Activated T-helper 2 cell treated with anti-CD3 and anti-CD28 coated beads, Interferon-gamma antibody, Interleukin-2, Interleukin-4, amounts not matched to agents 10 μg/mL and 5 μg/mL and 100 μg/mL, durations not matched to agents 14 hours and 24 hours and 36 hours (primary cell): ENCODE measurements around the gene ABCB8. TPM values are rescaled to one million over a fixed set of nuclear protein-coding genes. Genes with fewer than 3 reads are reported as not detected.
"Not testable (repeated sequence)": the region's sequence is repeated elsewhere in the genome, so short reads cannot be mapped to it uniquely, and the experiment has no call there.

Experiments used
- DNase-seq: peaks from one replicate; pipeline ENCODE4 v3.0.0; 2021; ENCODE audit warnings: low spot score
- H3K27ac Mint-ChIP-seq: one replicate; pipeline ENCODE4 v1.8.0; 2021; ENCODE audit warnings: mixed read lengths
- H3K27me3 Mint-ChIP-seq: one replicate; pipeline ENCODE4 v1.8.0; 2021; ENCODE audit warnings: low read depth, mixed read lengths
- H3K36me3 Mint-ChIP-seq: one replicate; pipeline ENCODE4 v1.8.0; 2021; ENCODE audit warnings: low read depth, mixed read lengths
- H3K4me1 Mint-ChIP-seq: one replicate; pipeline ENCODE4 v1.8.0; 2021; ENCODE audit warnings: low read depth, mixed read lengths
- H3K4me3 Mint-ChIP-seq: one replicate; pipeline ENCODE4 v1.8.0; 2021; ENCODE audit warnings: low read depth, mild to moderate bottlenecking, moderate library complexity, mixed read lengths
- H3K9me3 Mint-ChIP-seq: one replicate; pipeline ENCODE4 v1.8.0; 2021; ENCODE audit warnings: mixed read lengths
- intact Hi-C: fragments of 100-400 bp; cut with micrococcal nuclease; formaldehyde crosslinking; loops from one replicate; pipeline ENCODE4 v1.15.1; 2023
- total RNA-seq: library from RNA; stranded (reverse); gene quantifications from 2 replicates; pipeline ENCODE4 v1.2.3, GENCODE V29; 2022

The ABCB8 gene
- total RNA-seq, 1 donor from 2014 or later: 59.6 TPM

DNA sequence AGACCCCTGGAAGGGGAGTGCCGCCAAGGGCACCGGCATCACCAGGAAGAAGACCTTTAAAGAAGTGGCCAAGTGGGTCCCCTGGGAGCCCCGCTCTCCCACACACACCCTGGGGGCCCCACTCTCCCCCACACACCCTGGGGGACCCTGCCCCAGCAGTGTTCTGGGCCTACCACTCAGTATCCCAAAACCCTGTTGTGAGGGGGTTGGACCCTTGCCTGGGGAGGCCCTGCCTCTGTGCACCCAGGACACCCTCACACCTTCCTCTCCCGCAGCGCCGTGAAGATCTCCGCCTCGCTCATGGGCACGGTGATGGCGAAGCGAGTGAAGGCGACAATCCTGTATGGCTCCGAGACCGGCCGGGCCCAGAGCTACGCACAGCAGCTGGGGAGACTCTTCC, 26.7 kb upstream of the ABCB8 start:
- no peaks in the 10 kb centered on the region for H3K36me3 Mint-ChIP-seq
- intact Hi-C loops: no loop called here
- peaks cover 2% of the 10 kb centered on the region for H3K4me1 Mint-ChIP-seq
- DNase-seq: no peak
- H3K9me3 Mint-ChIP-seq: no peaks in the 10 kb centered on the region
- no peak overlapping the region for H3K4me3 Mint-ChIP-seq
- no peaks in the 10 kb centered on the region for H3K27me3 Mint-ChIP-seq
- no peak overlapping the region for H3K27ac Mint-ChIP-seq

DNA sequence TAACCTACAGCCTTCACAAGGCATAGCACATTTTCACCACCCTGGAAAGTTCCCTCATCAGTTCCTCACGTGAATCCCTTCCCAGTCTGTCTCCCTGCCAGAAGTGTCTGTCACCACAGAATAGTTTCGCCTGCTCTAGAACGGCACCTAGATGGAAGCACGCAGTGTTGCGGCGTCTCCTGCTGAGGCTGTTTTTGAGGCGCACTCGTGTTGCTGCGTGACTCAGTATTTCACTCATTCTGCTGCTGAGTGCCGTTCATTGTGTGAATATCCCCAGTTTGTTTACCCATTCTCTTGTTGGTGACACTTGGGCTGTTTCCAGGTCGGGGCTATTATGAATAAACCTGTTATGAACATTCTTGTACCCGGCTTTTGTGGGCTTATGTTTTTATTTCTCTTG, 24.7 kb upstream of the ABCB8 start:
- intact Hi-C loops: no loop called here
- Mint-ChIP-seq H3K4me3 (no peak overlapping the region), H3K27ac (no peak overlapping the region), H3K4me1 (peaks cover 17% of the 10 kb centered on the region), H3K36me3 (no peaks in the 10 kb centered on the region), H3K9me3 (no peaks in the 10 kb centered on the region), H3K27me3 (no peaks in the 10 kb centered on the region)
- no peak for DNase-seq

DNA sequence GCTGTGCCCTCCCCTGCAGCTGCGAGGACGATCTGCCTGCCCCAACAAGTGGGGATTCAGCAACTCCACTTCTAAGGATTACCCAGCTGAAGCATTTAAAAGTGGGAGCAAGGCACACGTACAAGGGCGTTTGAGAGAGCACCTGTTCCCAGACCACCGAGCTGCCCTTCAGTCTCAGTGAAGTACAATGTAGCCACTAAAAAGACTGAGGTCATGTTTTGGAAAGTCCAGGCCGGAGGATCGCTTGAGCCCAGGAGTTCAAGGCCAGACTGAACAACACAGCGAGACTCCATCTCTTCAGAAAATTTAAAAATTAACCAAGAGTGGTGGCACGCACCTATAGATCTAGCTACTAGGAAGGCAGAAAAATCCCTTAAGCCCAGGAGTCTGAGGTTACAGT, 22.7 kb upstream of the ABCB8 start:
- intact Hi-C loops: no loop called here
- Mint-ChIP-seq H3K9me3 (no peaks in the 10 kb centered on the region), H3K27ac (no peak overlapping the region), H3K36me3 (no peaks in the 10 kb centered on the region), H3K27me3 (no peaks in the 10 kb centered on the region), H3K4me3 (no peak overlapping the region), H3K4me1 (peaks cover 26% of the 10 kb centered on the region)
- no peak for DNase-seq

DNA sequence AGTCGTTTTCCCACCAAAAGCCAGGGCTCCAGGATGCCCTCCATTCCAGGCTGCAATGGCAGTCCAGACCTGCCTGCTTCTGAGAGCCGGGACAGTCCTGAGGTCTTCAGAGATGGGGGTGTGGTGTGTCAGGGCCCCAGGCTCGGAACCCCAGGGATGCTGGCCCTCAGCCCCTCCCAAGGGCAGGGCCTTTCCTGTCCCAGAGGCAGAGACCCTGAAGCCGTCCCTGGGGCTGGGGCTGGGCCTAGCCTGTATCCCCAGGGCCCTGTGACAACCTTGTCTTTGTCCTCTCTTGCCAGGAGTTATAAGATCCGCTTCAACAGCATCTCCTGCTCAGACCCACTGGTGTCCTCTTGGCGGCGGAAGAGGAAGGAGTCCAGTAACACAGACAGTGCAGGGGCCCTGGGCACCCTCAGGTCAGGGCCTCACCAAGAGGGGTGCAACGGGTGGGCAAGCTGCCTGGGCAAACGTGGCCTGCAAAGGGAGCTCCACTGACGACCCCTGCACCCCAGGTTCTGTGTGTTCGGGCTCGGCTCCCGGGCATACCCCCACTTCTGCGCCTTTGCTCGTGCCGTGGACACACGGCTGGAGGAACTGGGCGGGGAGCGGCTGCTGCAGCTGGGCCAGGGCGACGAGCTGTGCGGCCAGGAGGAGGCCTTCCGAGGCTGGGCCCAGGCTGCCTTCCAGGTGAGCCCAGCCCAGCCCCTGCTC, 21.5 kb upstream of the ABCB8 start:
- no peak for DNase-seq
- Mint-ChIP-seq H3K4me3 (no peak overlapping the region), H3K4me1 (peaks cover 33% of the 10 kb centered on the region), H3K36me3 (no peaks in the 10 kb centered on the region), H3K27me3 (no peaks in the 10 kb centered on the region), H3K27ac (no peak overlapping the region), H3K9me3 (no peaks in the 10 kb centered on the region)
- intact Hi-C loops: no loop called here

DNA sequence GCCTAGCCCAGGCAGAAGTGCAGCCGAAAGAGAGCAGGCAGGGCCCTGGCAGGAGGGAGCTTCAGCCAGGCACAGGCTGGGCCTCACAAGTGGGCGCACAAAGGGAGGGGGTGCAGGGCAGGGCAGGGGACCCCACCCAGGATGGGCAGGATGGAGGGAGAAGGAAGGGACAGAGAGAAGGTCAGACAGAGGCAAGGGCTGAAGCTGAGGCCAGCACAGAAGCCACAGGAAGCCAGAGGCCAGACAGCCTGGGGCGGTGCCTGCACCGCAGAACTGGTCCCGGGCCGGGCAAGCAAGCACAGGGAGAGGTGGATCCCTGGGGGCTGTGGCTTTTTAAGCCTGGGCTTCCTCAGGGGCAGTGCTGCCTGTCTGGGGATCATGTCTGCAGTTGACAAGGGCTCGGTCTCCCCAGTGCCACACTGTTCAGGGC, 20.8 kb upstream of the ABCB8 start:
- DNase-seq: no peak
- Mint-ChIP-seq H3K4me3 (peak overlapping the region; percentile 79), H3K4me1 (peaks cover 40% of the 10 kb centered on the region), H3K27me3 (no peaks in the 10 kb centered on the region), H3K27ac (peak overlapping the region; percentile 77), H3K9me3 (no peaks in the 10 kb centered on the region), H3K36me3 (peaks cover 3% of the 10 kb centered on the region)
- intact Hi-C loops: no loop called here

DNA sequence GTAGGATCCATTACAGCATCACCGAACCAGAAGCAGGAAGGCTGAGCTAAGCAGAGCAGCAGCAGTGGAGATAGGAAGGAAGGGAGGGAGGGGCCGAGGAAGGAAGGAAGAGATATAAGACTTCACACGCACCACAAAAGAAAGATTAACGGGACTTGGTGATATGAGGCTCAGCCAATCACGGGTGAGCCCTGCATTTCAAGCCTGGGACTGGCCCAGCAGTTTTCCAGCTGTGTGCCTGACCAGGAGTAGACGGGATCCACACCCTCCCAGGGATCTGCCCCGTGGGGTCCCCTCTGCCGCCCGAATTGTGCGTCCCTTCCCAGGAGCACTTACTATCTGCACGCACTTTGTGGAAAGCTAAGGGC, 20.1 kb upstream of the ABCB8 start:
- no peaks in the 10 kb centered on the region for H3K9me3 Mint-ChIP-seq
- peaks cover 6% of the 10 kb centered on the region for H3K36me3 Mint-ChIP-seq
- intact Hi-C loops: no loop called here
- H3K4me1 Mint-ChIP-seq: peaks cover 45% of the 10 kb centered on the region
- DNase-seq: peak; percentile 38
- peak overlapping the region; percentile 79 for H3K4me3 Mint-ChIP-seq
- H3K27me3 Mint-ChIP-seq: no peaks in the 10 kb centered on the region
- H3K27ac Mint-ChIP-seq: peak overlapping the region; percentile 82

DNA sequence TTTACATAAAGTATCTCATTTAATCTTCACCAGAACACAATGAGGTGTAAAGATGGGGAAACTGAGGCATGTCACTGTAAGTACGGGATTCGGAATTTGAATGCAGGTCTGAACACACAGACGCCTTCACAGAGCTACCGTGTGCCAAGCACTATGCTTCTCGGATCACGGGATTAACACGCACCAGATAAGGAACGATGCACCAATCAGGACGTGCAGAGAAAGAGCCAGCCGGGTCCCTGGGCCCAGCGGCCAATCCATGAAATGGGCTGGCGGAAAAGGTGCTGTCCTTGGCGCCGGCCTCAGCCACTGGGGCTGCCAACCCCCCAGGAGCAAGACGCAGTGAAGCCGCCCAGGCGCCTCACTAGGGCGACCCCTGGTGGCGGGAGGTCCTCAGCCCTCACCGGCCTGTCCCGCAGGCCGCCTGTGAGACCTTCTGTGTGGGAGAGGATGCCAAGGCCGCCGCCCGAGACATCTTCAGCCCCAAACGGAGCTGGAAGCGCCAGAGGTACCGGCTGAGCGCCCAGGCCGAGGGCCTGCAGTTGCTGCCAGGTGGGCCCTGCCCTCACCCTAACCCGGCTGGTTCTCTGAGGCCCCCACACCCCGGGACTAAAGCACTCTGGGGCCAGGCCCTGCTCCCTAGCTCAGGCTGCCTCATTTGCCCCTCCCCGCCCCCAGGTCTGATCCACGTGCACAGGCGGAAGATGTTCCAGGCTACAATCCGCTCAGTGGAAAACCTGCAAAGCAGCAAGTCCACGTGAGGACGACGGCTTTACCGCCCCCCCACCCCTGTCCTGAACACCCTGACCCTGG, 19.5 kb upstream of the ABCB8 start:
- peak overlapping the region; percentile 82 for H3K27ac Mint-ChIP-seq
- peaks cover 45% of the 10 kb centered on the region for H3K4me1 Mint-ChIP-seq
- H3K4me3 Mint-ChIP-seq: peak overlapping the region; percentile 79
- intact Hi-C loops: no loop called here
- DNase-seq: peak; percentile 67
- no peaks in the 10 kb centered on the region for H3K9me3 Mint-ChIP-seq
- H3K36me3 Mint-ChIP-seq: peaks cover 6% of the 10 kb centered on the region
- H3K27me3 Mint-ChIP-seq: no peaks in the 10 kb centered on the region

DNA sequence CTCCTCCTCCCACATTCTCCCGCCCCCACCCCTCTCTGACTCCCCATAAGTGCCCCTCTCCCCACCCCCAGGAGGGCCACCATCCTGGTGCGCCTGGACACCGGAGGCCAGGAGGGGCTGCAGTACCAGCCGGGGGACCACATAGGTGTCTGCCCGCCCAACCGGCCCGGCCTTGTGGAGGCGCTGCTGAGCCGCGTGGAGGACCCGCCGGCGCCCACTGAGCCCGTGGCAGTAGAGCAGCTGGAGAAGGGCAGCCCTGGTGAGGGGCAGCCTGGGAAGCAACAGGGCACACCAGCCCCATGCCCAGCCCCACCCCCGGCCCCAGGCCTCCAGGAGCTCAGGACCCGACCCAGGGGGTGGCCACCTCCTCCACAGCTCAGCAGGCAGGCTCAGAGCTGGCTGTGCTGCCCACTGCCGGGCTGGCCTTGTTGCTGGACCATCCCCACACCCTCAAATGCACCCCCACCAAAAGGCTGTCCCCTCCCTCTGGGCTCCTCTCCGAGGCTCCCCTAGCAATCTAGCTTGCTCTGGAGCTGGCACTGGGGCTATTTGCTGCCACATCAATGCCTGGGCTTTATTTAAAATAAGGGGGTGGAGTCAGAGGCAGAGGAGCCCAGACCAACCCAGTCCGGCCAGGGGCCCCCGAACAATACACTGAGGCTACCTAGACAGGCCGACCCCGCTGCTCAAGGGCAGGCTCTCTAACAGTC, 18.8 kb upstream of the ABCB8 start:
- Mint-ChIP-seq H3K27me3 (no peaks in the 10 kb centered on the region), H3K4me3 (peak overlapping the region; percentile 8), H3K9me3 (no peaks in the 10 kb centered on the region), H3K36me3 (peaks cover 6% of the 10 kb centered on the region), H3K27ac (peak overlapping the region; percentile 22), H3K4me1 (peaks cover 49% of the 10 kb centered on the region)
- intact Hi-C loops: loop anchor here (5.0 kb wide), 2 partner anchors 32 to 48 kb away; partner anchors contain the start of genes CDK5, KCNH2 and SLC4A2
- DNase-seq: no peak

DNA sequence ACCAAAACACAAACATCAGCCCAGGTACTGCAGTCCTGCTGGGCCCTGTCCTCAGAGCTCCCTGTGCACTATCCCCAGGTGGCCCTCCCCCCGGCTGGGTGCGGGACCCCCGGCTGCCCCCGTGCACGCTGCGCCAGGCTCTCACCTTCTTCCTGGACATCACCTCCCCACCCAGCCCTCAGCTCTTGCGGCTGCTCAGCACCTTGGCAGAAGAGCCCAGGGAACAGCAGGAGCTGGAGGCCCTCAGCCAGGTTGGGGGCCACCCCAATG, 18.3 kb upstream of the ABCB8 start:
- Mint-ChIP-seq H3K27me3 (no peaks in the 10 kb centered on the region), H3K27ac (no peak overlapping the region), H3K36me3 (peaks cover 6% of the 10 kb centered on the region), H3K9me3 (no peaks in the 10 kb centered on the region), H3K4me3 (no peak overlapping the region), H3K4me1 (peaks cover 54% of the 10 kb centered on the region)
- intact Hi-C loops: loop anchor here (5.0 kb wide), 2 partner anchors 33 to 47 kb away; partner anchors contain the start of genes CDK5, KCNH2 and SLC4A2
- no peak for DNase-seq

DNA sequence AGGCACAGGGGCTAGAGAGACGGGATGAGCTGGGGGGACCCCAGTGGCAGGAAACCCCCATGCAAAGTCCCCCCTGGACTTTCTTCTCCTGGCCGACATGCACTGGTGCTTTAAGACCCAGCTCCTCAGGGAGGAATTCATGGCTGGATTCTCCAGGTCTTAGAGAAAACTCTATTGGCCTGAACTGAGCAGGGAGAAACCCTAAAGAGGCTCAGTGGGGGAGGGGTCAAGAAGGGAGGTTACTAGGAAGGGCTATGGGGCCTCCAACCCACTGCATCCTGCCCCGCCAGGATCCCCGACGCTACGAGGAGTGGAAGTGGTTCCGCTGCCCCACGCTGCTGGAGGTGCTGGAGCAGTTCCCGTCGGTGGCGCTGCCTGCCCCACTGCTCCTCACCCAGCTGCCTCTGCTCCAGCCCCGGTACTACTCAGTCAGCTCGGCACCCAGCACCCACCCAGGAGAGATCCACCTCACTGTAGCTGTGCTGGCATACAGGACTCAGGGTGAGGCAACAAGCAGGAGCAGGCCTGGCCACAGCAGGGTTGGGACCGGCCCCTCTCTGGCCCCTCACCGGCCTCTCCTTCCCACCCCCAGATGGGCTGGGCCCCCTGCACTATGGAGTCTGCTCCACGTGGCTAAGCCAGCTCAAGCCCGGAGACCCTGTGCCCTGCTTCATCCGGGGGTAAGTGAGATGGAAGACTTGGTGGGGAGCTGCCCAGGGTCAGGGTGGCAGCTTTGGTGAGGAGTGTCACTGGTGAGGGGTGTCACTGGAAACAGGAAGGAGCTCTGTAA, 17.7 kb upstream of the ABCB8 start:
- Mint-ChIP-seq H3K36me3 (peaks cover 6% of the 10 kb centered on the region), H3K4me3 (peak overlapping the region; percentile 68), H3K27ac (peak overlapping the region; percentile 86), H3K9me3 (no peaks in the 10 kb centered on the region), H3K4me1 (peaks cover 59% of the 10 kb centered on the region), H3K27me3 (no peaks in the 10 kb centered on the region)
- intact Hi-C loops: loop anchor here (5.0 kb wide), 2 partner anchors 33 to 47 kb away; partner anchors contain the start of genes CDK5, KCNH2 and SLC4A2
- DNase-seq: no peak

DNA sequence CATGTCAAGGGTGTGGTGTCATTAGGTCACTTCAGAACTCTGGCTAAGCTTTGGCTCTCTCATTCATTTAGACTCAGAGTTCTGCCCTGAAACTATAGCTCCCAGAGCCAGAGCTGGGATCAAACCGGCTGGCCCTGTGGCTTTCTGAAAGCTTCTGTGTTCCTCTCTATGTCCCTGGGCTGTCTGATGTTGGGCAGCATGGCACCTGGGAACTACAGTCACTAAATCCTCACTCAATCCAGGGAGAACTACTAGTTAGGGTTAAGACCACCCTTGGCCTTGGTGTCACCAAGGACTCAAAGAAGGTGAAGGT, 17.2 kb upstream of the ABCB8 start:
- Mint-ChIP-seq H3K4me1 (peaks cover 61% of the 10 kb centered on the region), H3K9me3 (no peaks in the 10 kb centered on the region), H3K4me3 (peak overlapping the region; percentile 68), H3K27ac (peak overlapping the region; percentile 86), H3K36me3 (peaks cover 6% of the 10 kb centered on the region), H3K27me3 (no peaks in the 10 kb centered on the region)
- intact Hi-C loops: loop anchor here (5.0 kb wide), 2 partner anchors 34 to 46 kb away; partner anchors contain the start of genes CDK5, KCNH2 and SLC4A2
- DNase-seq: no peak

DNA sequence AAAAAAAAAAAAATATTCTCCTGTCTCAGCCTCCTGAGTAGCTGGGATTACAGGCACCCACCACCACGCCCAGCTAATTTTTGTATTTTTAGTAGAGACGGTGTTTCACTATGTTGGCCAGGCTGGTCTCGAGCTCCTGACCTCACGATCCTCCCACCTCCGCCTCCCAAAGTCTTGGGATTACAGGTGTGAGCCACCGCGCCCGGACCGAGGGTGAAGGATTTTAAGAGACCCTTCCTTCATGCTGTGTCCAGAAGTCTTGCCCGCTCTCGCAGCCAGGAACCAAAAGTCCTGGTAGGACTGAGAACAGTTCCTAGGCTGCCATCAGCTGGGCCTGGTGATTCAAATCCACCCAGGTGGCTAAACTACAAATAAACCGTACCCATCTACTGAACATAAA, 16.6 kb upstream of the ABCB8 start:
- not testable (repeated sequence) for H3K36me3 Mint-ChIP-seq, DNase-seq, H3K9me3 Mint-ChIP-seq, H3K27me3 Mint-ChIP-seq
- H3K27ac Mint-ChIP-seq: peak overlapping the region; percentile 74
- peaks cover 64% of the 10 kb centered on the region for H3K4me1 Mint-ChIP-seq
- peak overlapping the region; percentile 27 for H3K4me3 Mint-ChIP-seq
- intact Hi-C loops: loop anchor here (5.0 kb wide), 2 partner anchors 34 to 46 kb away; partner anchors contain the start of genes CDK5, KCNH2 and SLC4A2
